ENCODE measurements around the gene C6orf52.
"Not testable (repeated sequence)": the region's sequence is repeated elsewhere in the genome, so short reads cannot be mapped to it uniquely, and the experiment has no call there.

C6orf52 gene

GRCh38 chr6:10676403-10676802 lies 18.0 kb downstream of the C6orf52 start:
- H3K9me3 ChIP-seq (replicated peaks in 1 of 11): peaks cover 0 to under 1% (median 0%) of the 10 kb centered on the region in 11 experiments; a peak in 4 of 22 replicates
- no peak overlapping the region for H3K9ac ChIP-seq
- no peaks in the 10 kb centered on the region for H4K20me1 ChIP-seq
- no peaks in the 10 kb centered on the region for H3K36me3 ChIP-seq
- no peaks in the 10 kb centered on the region for H3K4me1 ChIP-seq
- H3K4me3 ChIP-seq: no peak overlapping the region
- no peak overlapping the region for H3K4me2 ChIP-seq
- no peaks in the 10 kb centered on the region for H3K27me3 ChIP-seq
- H3K27ac ChIP-seq: no peak overlapping the region
- TF ChIP-seq Cebpa-rat (IDR thresholded peaks at IDR 0.05): no peak

- H4K20me1 ChIP-seq: no peaks in the 10 kb centered on the region
- peaks cover 9 to 28% (median 14%) of the 10 kb centered on the region in 11 experiments; a peak in 17 of 22 replicates for H3K9me3 ChIP-seq (replicated peaks in 1 of 11)
- peak overlapping the region; percentile 37 to 80 (median 58) for H3K4me2 ChIP-seq
- no peaks in the 10 kb centered on the region for H3K36me3 ChIP-seq
- H3K27me3 ChIP-seq: no peaks in the 10 kb centered on the region
- peak in 3 of 11 experiments; percentile 21 to 59 (median 41); a peak in 2 of 22 replicates for TF ChIP-seq Cebpa-rat (IDR thresholded peaks at IDR 0.05)
- H3K4me1 ChIP-seq: peaks cover 6 to 11% (median 9%) of the 10 kb centered on the region in 10 experiments; a peak in 19 of 20 replicates
- H3K9ac ChIP-seq: no peak overlapping the region
- H3K27ac ChIP-seq: peak overlapping the region in 2 of 11 experiments; percentile 1 to 19; a peak in 2 of 22 replicates
- no peak overlapping the region for H3K4me3 ChIP-seq
Measured at GRCh38 chr6:10668126-10668917, 26.1 kb downstream of the C6orf52 start.

DNA sequence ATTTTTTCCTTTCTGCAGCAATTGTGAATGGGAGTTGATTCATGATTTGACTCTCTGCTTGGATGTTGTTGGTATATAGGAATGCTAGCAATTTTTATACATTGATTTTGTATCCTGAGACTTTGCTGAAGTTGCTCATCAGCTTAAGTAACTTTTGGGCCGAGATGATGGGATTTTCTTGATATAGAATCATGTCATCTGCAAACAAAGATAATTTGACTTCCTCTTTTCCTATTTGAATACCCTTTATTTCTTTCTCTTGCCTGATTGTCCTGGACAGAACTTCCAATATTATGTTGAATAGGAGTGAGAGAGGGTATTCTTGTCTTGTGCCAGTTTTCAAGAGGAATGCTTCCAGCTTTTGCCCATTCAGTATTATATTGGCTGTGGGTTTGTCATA lies 28.8 kb downstream of the C6orf52 start:
- H3K27ac ChIP-seq, H3K36me3 ChIP-seq, H3K27me3 ChIP-seq, H3K4me2 ChIP-seq, H4K20me1 ChIP-seq, H3K4me3 ChIP-seq, H3K9ac ChIP-seq: not testable (repeated sequence)
- Histone ChIP-seq H3K9me3 (replicated peaks in 1 of 11) (peaks cover 21 to 53% (median 30%) of the 10 kb centered on the region in 11 experiments; a peak in 20 of 22 replicates), H3K4me1 (peaks cover 6 to 11% (median 9%) of the 10 kb centered on the region in 10 experiments; a peak in 19 of 20 replicates)

DNA sequence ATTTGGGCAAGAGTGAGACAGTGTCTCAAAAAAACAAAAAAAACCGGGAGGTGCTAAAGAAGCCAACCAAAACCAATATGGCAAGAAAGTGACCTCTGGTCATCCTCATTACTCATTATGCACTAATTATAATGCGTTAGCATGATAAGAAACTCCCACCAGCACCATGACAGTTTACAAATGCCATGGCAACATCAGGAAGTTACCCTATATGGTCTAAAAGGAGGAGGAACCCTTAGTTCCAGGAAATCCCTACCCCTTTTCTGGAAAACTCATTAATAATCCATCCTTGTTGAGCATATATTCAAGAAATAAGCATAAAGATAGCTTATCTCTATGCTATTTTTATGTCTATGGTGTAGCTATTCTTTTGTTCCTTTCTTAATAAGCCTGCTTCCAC lies 31.7 kb downstream of the C6orf52 start:
- H3K4me2 ChIP-seq: no peak overlapping the region
- no peak overlapping the region for H3K4me3 ChIP-seq

GRCh38 chr6:10662207-10662606 lies 32.2 kb downstream of the C6orf52 start:
- TF ChIP-seq Cebpa-rat (IDR thresholded peaks at IDR 0.05): no peak
- no peak overlapping the region for H3K4me2 ChIP-seq
- peaks cover 0 to 1% (median 0%) of the 10 kb centered on the region in 10 experiments; a peak in 3 of 20 replicates for H3K4me1 ChIP-seq
- H3K9ac ChIP-seq: no peak overlapping the region
- no peak overlapping the region for H3K27ac ChIP-seq
- H3K4me3 ChIP-seq: no peak overlapping the region
- H3K9me3 ChIP-seq (replicated peaks in 1 of 11): peaks cover 27 to 60% (median 41%) of the 10 kb centered on the region in 11 experiments; a peak in 20 of 22 replicates
- H4K20me1 ChIP-seq: no peaks in the 10 kb centered on the region
- H3K27me3 ChIP-seq: no peaks in the 10 kb centered on the region
- H3K36me3 ChIP-seq: no peaks in the 10 kb centered on the region

More for the DNA sequence above, 31.7 kb downstream of the C6orf52 start:
- Histone ChIP-seq H3K4me1 (no peaks in the 10 kb centered on the region), H3K9me3 (replicated peaks in 1 of 11) (peaks cover 27 to 65% (median 42%) of the 10 kb centered on the region in 11 experiments; a peak in 20 of 22 replicates), H3K27ac (no peak overlapping the region), H3K27me3 (no peaks in the 10 kb centered on the region), H4K20me1 (no peaks in the 10 kb centered on the region), H3K36me3 (no peaks in the 10 kb centered on the region), H3K9ac (no peak overlapping the region)
- no peak for TF ChIP-seq Cebpa-rat (IDR thresholded peaks at IDR 0.05)

DNA sequence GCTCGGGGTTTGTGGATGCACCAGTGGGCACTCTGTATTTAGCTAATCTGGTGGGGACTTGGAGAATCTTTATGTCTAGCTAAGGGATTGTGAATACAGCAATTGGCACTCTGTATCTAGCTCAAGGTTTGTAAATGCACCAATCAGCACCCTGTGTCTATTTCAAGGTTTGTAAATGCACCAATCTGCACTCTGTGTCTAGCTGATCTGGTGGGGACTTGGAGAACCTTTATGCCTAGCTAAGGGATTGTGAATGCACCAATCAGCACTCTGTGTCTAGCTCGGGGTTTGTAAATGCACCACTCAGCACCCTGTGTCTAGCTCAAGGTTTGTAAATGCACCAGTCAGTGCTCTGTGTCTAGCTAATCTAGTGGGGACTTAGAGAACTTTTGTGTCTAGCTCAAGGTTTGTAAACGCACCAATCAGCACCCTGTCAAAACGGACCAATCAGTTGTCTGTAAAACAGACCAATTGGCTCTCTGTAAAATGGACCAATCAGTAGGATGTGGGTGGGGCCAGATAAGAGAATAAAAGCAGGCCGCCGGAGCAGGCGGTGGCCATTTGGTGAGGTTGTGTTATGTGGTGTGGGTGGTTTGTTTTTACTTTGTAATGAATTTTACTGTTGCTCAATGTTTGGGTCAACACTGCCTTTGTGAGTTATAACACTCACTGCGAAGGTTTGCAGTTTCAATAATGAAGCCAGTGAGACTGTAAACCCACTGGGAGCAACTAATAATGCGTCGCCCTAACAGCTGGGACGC lies 33.8 kb downstream of the C6orf52 start:
- H3K9ac ChIP-seq, H3K27me3 ChIP-seq, H3K4me2 ChIP-seq, H3K27ac ChIP-seq, H3K4me3 ChIP-seq, H3K36me3 ChIP-seq, H4K20me1 ChIP-seq: not testable (repeated sequence)
- peaks cover 3 to 17% (median 7%) of the 10 kb centered on the region in 10 experiments; a peak in 19 of 20 replicates for H3K4me1 ChIP-seq
- H3K9me3 ChIP-seq (replicated peaks in 1 of 11): peaks cover 27 to 59% (median 41%) of the 10 kb centered on the region in 11 experiments; a peak in 20 of 22 replicates

DNA sequence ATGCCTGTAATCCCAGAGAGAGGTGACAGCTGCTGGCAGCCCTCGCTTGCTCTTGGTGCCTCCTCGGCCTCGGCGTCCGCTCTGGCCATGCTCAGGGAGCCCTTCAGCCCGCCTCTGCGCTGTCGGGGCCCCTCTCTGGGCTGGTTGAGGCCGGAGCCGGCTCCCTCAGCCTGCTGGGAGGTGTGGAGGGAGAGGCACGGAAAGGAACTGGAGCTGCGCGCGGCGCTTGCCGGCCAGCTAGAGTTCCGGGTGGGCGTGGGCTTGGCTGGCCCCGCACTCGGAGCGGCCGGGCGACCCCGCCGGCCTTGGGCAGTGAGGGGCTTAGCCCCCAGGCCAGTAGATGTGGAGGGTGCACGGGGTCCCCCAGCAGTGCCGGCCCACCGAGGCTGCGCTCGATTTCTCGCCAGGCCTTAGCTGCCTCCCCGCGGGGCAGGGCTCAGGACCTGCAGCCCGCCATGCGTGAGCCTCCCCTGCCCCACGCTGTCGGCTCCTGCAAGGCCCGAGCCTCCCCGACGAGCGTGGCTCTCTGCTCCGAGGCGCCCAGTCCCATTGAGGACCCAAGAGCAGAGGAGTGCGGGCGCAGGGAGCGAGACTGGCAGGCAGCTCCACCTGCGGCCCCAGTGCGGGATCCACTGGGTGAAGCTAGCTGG lies 34.6 kb downstream of the C6orf52 start:
- peaks cover 8 to 25% (median 13%) of the 10 kb centered on the region in 10 experiments; a peak in 19 of 20 replicates for H3K4me1 ChIP-seq
- TF ChIP-seq Cebpa-rat (IDR thresholded peaks at IDR 0.05): no peak

GRCh38 chr6:10658910-10659698 lies 35.3 kb downstream of the C6orf52 start:
- Histone ChIP-seq H3K36me3 (no peaks in the 10 kb centered on the region), H4K20me1 (no peaks in the 10 kb centered on the region), H3K4me1 (peaks cover 8 to 29% (median 14%) of the 10 kb centered on the region in 10 experiments; a peak in 19 of 20 replicates), H3K9me3 (replicated peaks in 1 of 11) (peaks cover 18 to 49% (median 31%) of the 10 kb centered on the region in 11 experiments; a peak in 20 of 22 replicates), H3K4me3 (no peak overlapping the region), H3K9ac (no peak overlapping the region), H3K27ac (no peak overlapping the region), H3K4me2 (no peak overlapping the region), H3K27me3 (no peaks in the 10 kb centered on the region)
- TF ChIP-seq Cebpa-rat (IDR thresholded peaks at IDR 0.05): no peak

More for the DNA sequence above, 34.6 kb downstream of the C6orf52 start:
- peaks cover 25 to 54% (median 38%) of the 10 kb centered on the region in 11 experiments; a peak in 20 of 22 replicates for H3K9me3 ChIP-seq (replicated peaks in 1 of 11)
- no peaks in the 10 kb centered on the region for H3K27me3 ChIP-seq
- H3K4me3 ChIP-seq: no peak overlapping the region
- no peak overlapping the region for H3K27ac ChIP-seq
- no peak overlapping the region for H3K9ac ChIP-seq
- no peaks in the 10 kb centered on the region for H4K20me1 ChIP-seq
- H3K36me3 ChIP-seq: no peaks in the 10 kb centered on the region
- no peak overlapping the region for H3K4me2 ChIP-seq
